Common myeloid progenitor, CD34-positive (primary cell): ENCODE data around the gene TMEM135.
"Not testable (repeated sequence)": the region's sequence is repeated elsewhere in the genome, so short reads cannot be mapped to it uniquely, and the experiment has no call there.

ENCODE experiments used
- CTCF ChIA-PET: fragments of 350-600 bp; sonication (Branson Sonifier 250); formaldehyde crosslinking; loops from one replicate; lab custom pipeline; 2021; ENCODE audit warnings: antibody characterized with exemption; lab: Charles Lee
- POLR2A ChIA-PET: fragments of 350-600 bp; sonication (Branson Sonifier 250); formaldehyde crosslinking; loops from one replicate; lab custom pipeline; 2021; ENCODE audit warnings: antibody characterized with exemption; lab: Charles Lee
- DNase-seq, 3 donors: peaks; one replicate each; pipeline versions ENCODE4 v3.0.0 to v3.0.0-alpha.2; 2013
- H3K27ac ChIP-seq, 2 experiments: 1 replicate in 1 of 2; 2 replicates in 1 of 2; pipeline ENCODE4 v1.7.0; 2013; ENCODE audit warnings: inconsistent platforms in 2 of 2, low read length in 2 of 2, mild to moderate bottlenecking in 2 of 2, low read depth in 1 of 2, moderate library complexity in 1 of 2; ENCODE audit not compliant: severe bottlenecking in 2 of 2, insufficient read depth in 1 of 2, poor library complexity in 1 of 2
- H3K27me3 ChIP-seq, 5 experiments: replicated peaks in 2 of 5; 1 replicate in 3 of 5; 2 replicates in 2 of 5; pipeline versions ENCODE4 v1.6.1 to v1.7.0; 2013; ENCODE audit warnings: low read length in 4 of 5, mild to moderate bottlenecking in 2 of 5, moderate library complexity in 2 of 5, inconsistent platforms in 1 of 5; ENCODE audit not compliant: insufficient read depth in 5 of 5, control insufficient read depth in 4 of 5
- H3K36me3 ChIP-seq, 4 experiments: 1 replicate in 2 of 4; 2 replicates in 2 of 4; pipeline versions ENCODE4 v1.6.1 to v1.7.0; 2013; ENCODE audit warnings: low read length in 3 of 4, control low read depth in 1 of 4, mild to moderate bottlenecking in 1 of 4; ENCODE audit not compliant: control insufficient read depth in 4 of 4, insufficient read depth in 4 of 4
- H3K4me1 ChIP-seq, 4 experiments: 1 replicate in 3 of 4; 2 replicates in 1 of 4; pipeline versions ENCODE4 v1.6.1 to v1.7.1; 2013; ENCODE audit warnings: low read length in 3 of 4, mild to moderate bottlenecking in 3 of 4, control low read depth in 1 of 4, inconsistent platforms in 1 of 4, moderate library complexity in 1 of 4; ENCODE audit not compliant: control insufficient read depth in 4 of 4, insufficient read depth in 4 of 4; ENCODE audit errors: control extremely low read depth in 1 of 4
- H3K4me3 ChIP-seq, 7 experiments: 1 replicate in 4 of 7; 2 replicates in 3 of 7; pipeline versions ENCODE4 v1.5.1 to v1.7.0; 2013; ENCODE audit warnings: mild to moderate bottlenecking in 7 of 7, low read length in 6 of 7, moderate library complexity in 6 of 7, inconsistent platforms in 2 of 7, low read depth in 2 of 7, control low read depth in 1 of 7; ENCODE audit not compliant: insufficient read depth in 4 of 7, control insufficient read depth in 1 of 7; ENCODE audit errors: extremely low read depth in 1 of 7
- H3K9me3 ChIP-seq, 5 experiments: 1 replicate in 4 of 5; 2 replicates in 1 of 5; pipeline versions ENCODE4 v1.6.1 to v1.7.1; 2013; ENCODE audit warnings: low read length in 4 of 5, mild to moderate bottlenecking in 2 of 5, inconsistent platforms in 1 of 5, low read depth in 1 of 5, moderate library complexity in 1 of 5; ENCODE audit not compliant: control insufficient read depth in 4 of 5, insufficient read depth in 2 of 5; ENCODE audit errors: control extremely low read depth in 1 of 5
- WGBS: methylation state at CpG from one replicate; pipeline ENCODE4 v1.1.5; 2013; ENCODE audit not compliant: insufficient coverage; 5-methylcytosine and 5-hydroxymethylcytosine counted together

Gene TMEM135

DNA sequence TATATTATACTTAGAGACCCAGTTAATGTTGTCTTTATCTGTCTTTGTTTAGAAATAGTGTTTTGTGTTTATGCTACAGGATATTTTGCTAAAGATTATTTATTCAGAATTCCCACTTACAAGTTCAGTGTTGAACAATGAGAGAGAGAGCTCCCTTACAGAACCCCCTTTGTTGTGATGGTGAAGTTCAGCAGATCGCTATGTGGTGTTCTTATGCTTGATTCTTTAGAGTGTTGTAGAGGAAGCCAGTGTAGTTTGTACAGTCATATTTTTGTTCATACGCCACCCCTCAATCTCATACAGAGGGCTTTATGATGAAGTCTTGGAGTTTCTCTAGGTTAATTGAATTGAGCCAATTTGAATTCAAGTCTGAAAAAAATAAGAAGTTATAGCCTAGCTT, 150.2 kb downstream of the TMEM135 start:
- DNase-seq, result no peak
- H3K9me3 ChIP-seq, result no peaks in the 10 kb centered on the region
- H3K4me3 ChIP-seq, result no peak overlapping the region
- H3K36me3 ChIP-seq, result no peaks in the 10 kb centered on the region
- H3K4me1 ChIP-seq, result no peaks in the 10 kb centered on the region
- no peak overlapping the region for H3K27ac ChIP-seq
- ChIA-PET POLR2A (no interaction called here), CTCF (no interaction called here)
- H3K27me3 ChIP-seq, result no peaks in the 10 kb centered on the region
- 100% methylated on average over 1 of the region's 2 CpGs for WGBS

DNA sequence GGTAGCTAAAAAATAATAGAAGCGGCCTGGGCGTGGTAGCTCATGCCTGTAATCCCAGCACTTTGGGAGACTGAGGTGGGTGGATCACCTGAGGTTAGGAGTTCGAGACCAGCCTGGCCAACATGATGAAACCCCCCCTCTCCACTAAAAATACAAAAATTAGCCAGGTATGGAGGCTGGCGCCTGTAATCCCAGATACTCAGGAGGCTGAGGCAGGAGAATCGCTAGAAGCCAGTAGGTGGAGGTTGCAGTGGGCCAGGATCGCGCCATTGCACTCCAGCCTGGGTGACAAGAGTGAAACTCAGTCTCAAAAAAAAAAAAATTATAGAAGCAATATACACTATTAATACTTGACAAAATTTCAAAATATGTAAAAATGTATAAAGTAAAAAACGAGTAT, 150.7 kb downstream of the TMEM135 start:
- H3K9me3 ChIP-seq, POLR2A ChIA-PET, H3K27ac ChIP-seq, H3K4me1 ChIP-seq, H3K4me3 ChIP-seq, CTCF ChIA-PET, H3K27me3 ChIP-seq, H3K36me3 ChIP-seq, DNase-seq: not testable (repeated sequence)
- WGBS, result no CpG with 5 or more reads among the region's 8 CpGs

DNA sequence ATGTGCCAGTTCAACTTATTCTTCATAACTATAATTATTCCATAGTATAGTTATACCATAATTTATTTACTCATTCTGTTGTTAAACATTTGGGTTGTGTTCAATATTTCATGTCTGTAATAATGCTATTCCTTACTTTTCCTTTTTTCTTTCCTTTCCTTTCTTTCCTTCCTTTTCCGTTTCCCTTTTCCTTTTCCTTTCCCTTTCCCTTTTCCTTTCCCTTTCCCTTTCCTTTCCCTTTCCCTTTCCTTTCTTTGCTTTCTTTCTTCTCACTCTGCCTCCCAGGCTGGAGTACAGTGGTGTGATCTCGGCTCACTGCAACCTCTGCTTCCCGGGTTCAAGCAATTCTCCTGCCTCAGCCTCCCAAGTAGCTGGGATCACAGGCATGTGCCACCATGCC, 151.2 kb downstream of the TMEM135 start:
- H3K9me3 ChIP-seq, H3K27ac ChIP-seq, DNase-seq, H3K27me3 ChIP-seq, H3K4me1 ChIP-seq, POLR2A ChIA-PET, CTCF ChIA-PET, H3K36me3 ChIP-seq, H3K4me3 ChIP-seq: not testable (repeated sequence)
- WGBS, result 96% methylated on average over 3 of the region's 3 CpGs

DNA sequence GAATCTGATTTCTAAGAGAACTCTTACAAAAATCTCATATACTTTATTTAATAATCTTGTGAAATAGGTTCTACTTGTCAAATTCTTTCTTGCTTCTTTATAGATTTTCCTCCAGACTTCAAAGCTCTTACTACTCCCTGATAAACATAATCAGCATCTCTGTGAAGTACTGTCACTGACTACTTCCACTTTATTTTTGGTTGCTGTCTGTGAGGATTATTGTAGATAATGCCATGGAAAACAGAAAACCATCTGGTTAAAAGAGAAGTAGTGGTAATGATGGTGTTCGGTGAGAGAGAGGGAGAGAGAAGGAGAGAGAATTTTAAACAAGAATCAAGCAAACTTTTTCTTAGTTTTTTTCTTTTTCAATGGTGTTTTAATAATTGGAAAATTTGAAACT, 152.3 kb downstream of the TMEM135 start:
- Histone ChIP-seq H3K27ac (no peak overlapping the region), H3K4me3 (no peak overlapping the region), H3K36me3 (no peaks in the 10 kb centered on the region), H3K4me1 (no peaks in the 10 kb centered on the region), H3K27me3 (no peaks in the 10 kb centered on the region), H3K9me3 (no peaks in the 10 kb centered on the region)
- no CpG with 5 or more reads among the region's 1 CpG for WGBS
- POLR2A ChIA-PET, result interaction anchor here (0.6 kb wide), 1 partner anchor 414 kb away, joined by 4 read pairs; no protein-coding TSS in a partner anchor
- peak in 1 of 3 donors; percentile 14 for DNase-seq
- CTCF ChIA-PET, result no interaction called here

DNA sequence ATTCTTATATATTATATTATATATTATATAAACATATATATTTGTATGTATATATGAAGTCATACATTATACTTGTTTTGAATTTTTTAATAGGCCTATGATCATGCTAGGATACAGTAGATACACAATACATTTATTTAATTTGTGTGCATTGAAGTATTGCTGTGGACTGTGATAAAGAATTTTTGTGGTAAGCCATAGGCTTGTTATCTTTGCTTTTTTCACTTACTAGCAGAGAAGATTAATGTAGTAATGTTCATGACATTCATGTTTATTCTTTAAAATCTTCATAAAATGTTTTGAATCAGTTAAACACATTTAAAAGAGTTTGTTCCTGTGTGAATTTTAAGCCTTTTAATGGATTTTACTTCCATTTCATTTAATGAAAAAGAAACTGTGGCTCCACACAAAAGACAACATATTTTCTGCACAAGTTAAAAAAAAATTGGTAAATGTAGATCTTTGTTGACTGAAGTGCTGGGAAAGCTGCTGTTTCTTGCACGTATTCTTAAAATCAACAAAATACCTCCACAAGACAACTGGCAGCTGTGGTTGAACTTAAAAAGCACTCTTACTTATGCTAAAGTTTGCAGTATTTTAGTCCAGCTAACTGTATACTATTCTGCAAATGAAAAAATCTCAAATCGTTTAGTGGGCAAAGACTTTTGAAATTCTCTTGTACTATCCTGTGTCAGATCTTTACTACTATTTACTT, 156.2 kb downstream of the TMEM135 start:
- H3K27ac ChIP-seq, result no peak overlapping the region
- H3K9me3 ChIP-seq, result no peaks in the 10 kb centered on the region
- no peaks in the 10 kb centered on the region for H3K36me3 ChIP-seq
- POLR2A ChIA-PET, result no interaction called here
- CTCF ChIA-PET, result interaction anchor here (1.1 kb wide), 1 partner anchor 14 kb away, joined by 3 read pairs; no protein-coding TSS in a partner anchor
- no peaks in the 10 kb centered on the region for H3K27me3 ChIP-seq
- peak in 1 of 3 donors; percentile 33 for DNase-seq
- no peaks in the 10 kb centered on the region for H3K4me1 ChIP-seq
- no CpG with 5 or more reads among the region's 2 CpGs for WGBS
- H3K4me3 ChIP-seq, result no peak overlapping the region

DNA sequence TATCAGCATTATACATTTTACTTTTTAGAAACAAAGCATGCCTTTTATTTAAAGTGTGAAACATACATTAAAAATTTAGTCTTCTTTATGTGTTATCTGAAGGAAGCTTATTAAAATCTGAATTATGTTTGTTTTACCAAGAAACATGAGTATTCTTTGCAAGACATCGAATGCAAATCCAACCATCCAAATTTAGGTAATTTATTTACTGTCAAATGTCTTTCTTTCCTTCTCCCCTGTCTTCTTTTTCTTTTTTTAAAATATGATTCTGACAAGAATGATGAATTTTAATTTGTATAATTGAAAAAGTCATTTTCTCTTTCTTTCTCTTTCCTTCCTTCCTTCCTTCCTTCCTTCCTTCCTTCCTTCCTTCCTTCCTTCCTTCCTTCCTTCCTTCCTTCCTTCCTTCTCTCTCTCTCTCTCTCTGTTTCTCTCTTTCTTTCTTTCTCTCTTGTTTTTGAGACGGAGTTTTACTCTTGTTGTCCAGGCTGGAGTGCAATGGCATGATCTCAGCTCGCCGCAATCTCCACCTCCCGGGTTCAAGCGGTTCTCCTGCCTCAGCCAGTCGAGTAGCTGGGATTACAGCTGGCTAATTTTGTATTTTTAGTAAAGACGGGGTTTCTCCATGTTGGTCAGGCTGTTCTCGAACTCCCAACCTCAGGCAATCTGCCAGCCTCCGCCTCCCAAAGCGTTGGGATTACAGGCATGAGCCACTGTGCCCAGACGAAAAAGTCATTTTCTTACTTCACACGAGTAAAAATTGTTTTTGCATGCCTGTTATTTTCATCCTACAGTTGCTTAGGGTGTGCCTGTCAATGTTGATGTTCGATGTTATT, 157.5 kb downstream of the TMEM135 start:
- H3K9me3 ChIP-seq, result no peaks in the 10 kb centered on the region
- 98% methylated on average over 12 of the region's 14 CpGs for WGBS
- H3K27me3 ChIP-seq, result no peaks in the 10 kb centered on the region
- no peaks in the 10 kb centered on the region for H3K36me3 ChIP-seq
- POLR2A ChIA-PET, result no interaction called here
- H3K4me3 ChIP-seq, result no peak overlapping the region
- H3K4me1 ChIP-seq, result no peaks in the 10 kb centered on the region
- CTCF ChIA-PET, result interaction anchor here (1.4 kb wide), 1 partner anchor 14 kb away, joined by 4 read pairs; no protein-coding TSS in a partner anchor
- no peak for DNase-seq
- H3K27ac ChIP-seq, result no peak overlapping the region

DNA sequence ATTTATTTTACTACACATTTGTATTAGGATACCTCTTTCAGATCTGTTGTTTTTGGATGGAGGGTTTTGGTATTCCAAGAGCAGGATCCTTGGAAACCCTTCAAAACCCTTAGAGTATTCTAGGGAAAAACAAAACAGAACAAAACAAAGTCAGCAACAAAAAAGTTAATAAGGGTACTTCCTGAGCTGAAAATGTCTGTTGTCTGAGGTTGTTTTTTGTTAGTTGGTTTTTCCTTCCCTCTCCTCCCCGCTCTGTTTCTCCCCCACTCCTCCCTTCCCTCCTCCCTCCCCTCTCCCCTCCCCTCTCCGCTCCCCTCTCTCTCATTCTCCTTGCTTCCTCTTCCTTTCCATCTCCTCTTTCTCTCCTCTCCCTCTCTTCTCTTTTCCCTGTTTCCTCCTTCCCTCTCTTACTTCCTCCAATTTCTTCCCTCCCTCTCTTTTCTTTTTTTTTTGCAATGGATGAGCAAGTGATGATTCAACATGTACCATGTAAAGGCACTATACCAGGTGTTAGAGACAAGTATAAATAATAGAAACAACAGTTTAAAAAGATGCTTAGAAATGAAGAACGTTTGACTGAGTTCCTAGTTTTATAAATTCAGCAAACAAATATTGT, 160.6 kb downstream of the TMEM135 start:
- POLR2A ChIA-PET, result no interaction called here

More for the DNA sequence above, 160.6 kb downstream of the TMEM135 start:
- 94% methylated on average over 2 of the region's 3 CpGs for WGBS
- Histone ChIP-seq H3K27me3 (no peaks in the 10 kb centered on the region), H3K4me1 (no peaks in the 10 kb centered on the region), H3K9me3 (no peaks in the 10 kb centered on the region), H3K4me3 (no peak overlapping the region), H3K27ac (no peak overlapping the region), H3K36me3 (no peaks in the 10 kb centered on the region)
- CTCF ChIA-PET, result no interaction called here
- DNase-seq, result no peak
